ENCODE data around the gene GNE.

The GNE gene

GRCh38 chr9:36208521-36209253 lies 49.6 kb downstream of the GNE start:
- Histone ChIP-seq H3K9ac (ENCODE audit: low read length) (no peak overlapping the region), H3K27me3 (ENCODE audit: control insufficient read depth, insufficient read depth, low read length) (no peaks in the 10 kb centered on the region), H3K4me3 (ENCODE audit: low read depth, low read length) (no peak overlapping the region), H3K27ac (ENCODE audit: low read depth, low read length) (no peak overlapping the region), H3K9me3 (ENCODE audit: control insufficient read depth, insufficient read depth, low read depth, low read length) (no peaks in the 10 kb centered on the region), H3K4me1 (ENCODE audit: control insufficient read depth, insufficient read depth, low read length) (no peaks in the 10 kb centered on the region), H3K36me3 (ENCODE audit: control insufficient read depth, insufficient read depth, low read length) (peaks cover 98% of the 10 kb centered on the region)

GRCh38 chr9:36207546-36208012 lies 50.7 kb downstream of the GNE start:
- Histone ChIP-seq H3K9me3 (ENCODE audit: control insufficient read depth, insufficient read depth, low read depth, low read length) (no peaks in the 10 kb centered on the region), H3K4me1 (ENCODE audit: control insufficient read depth, insufficient read depth, low read length) (no peaks in the 10 kb centered on the region), H3K9ac (ENCODE audit: low read length) (no peak overlapping the region), H3K27ac (ENCODE audit: low read depth, low read length) (no peak overlapping the region), H3K4me3 (ENCODE audit: low read depth, low read length) (no peak overlapping the region), H3K36me3 (ENCODE audit: control insufficient read depth, insufficient read depth, low read length) (peaks cover 98% of the 10 kb centered on the region), H3K27me3 (ENCODE audit: control insufficient read depth, insufficient read depth, low read length) (no peaks in the 10 kb centered on the region)

GRCh38 chr9:36207016-36207415 lies 51.2 kb downstream of the GNE start:
- no peak overlapping the region for H3K27ac ChIP-seq (ENCODE audit: low read depth, low read length)
- no peaks in the 10 kb centered on the region for H3K9me3 ChIP-seq (ENCODE audit: control insufficient read depth, insufficient read depth, low read depth, low read length)
- H3K4me1 ChIP-seq (ENCODE audit: control insufficient read depth, insufficient read depth, low read length): no peaks in the 10 kb centered on the region
- no peaks in the 10 kb centered on the region for H3K27me3 ChIP-seq (ENCODE audit: control insufficient read depth, insufficient read depth, low read length)
- no peak overlapping the region for H3K4me3 ChIP-seq (ENCODE audit: low read depth, low read length)
- H3K9ac ChIP-seq (ENCODE audit: low read length): no peak overlapping the region
- peaks cover 98% of the 10 kb centered on the region for H3K36me3 ChIP-seq (ENCODE audit: control insufficient read depth, insufficient read depth, low read length)

GRCh38 chr9:36204906-36205547 lies 53.2 kb downstream of the GNE start:
- no peaks in the 10 kb centered on the region for H3K9me3 ChIP-seq (ENCODE audit: control insufficient read depth, insufficient read depth, low read depth, low read length)
- peaks cover 98% of the 10 kb centered on the region for H3K36me3 ChIP-seq (ENCODE audit: control insufficient read depth, insufficient read depth, low read length)
- no peak overlapping the region for H3K27ac ChIP-seq (ENCODE audit: low read depth, low read length)
- no peaks in the 10 kb centered on the region for H3K4me1 ChIP-seq (ENCODE audit: control insufficient read depth, insufficient read depth, low read length)
- H3K27me3 ChIP-seq (ENCODE audit: control insufficient read depth, insufficient read depth, low read length): no peaks in the 10 kb centered on the region
- H3K4me3 ChIP-seq (ENCODE audit: low read depth, low read length): no peak overlapping the region
- H3K9ac ChIP-seq (ENCODE audit: low read length): no peak overlapping the region

- peaks cover 44% of the 10 kb centered on the region for H3K36me3 ChIP-seq (ENCODE audit: control insufficient read depth, insufficient read depth, low read length)
- H3K4me1 ChIP-seq (ENCODE audit: control insufficient read depth, insufficient read depth, low read length): peaks cover 17% of the 10 kb centered on the region
- no peaks in the 10 kb centered on the region for H3K27me3 ChIP-seq (ENCODE audit: control insufficient read depth, insufficient read depth, low read length)
- H3K9ac ChIP-seq (ENCODE audit: low read length): no peak overlapping the region
- no peak overlapping the region for H3K27ac ChIP-seq (ENCODE audit: low read depth, low read length)
- no peaks in the 10 kb centered on the region for H3K9me3 ChIP-seq (ENCODE audit: control insufficient read depth, insufficient read depth, low read depth, low read length)
- H3K4me3 ChIP-seq (ENCODE audit: low read depth, low read length): no peak overlapping the region
These were observed 63.8 kb downstream of the GNE start for GRCh38 chr9:36194326-36195000.

GRCh38 chr9:36193023-36193422 lies 65.2 kb downstream of the GNE start:
- no peaks in the 10 kb centered on the region for H3K27me3 ChIP-seq (ENCODE audit: control insufficient read depth, insufficient read depth, low read length)
- H3K27ac ChIP-seq (ENCODE audit: low read depth, low read length): no peak overlapping the region
- H3K9me3 ChIP-seq (ENCODE audit: control insufficient read depth, insufficient read depth, low read depth, low read length): no peaks in the 10 kb centered on the region
- H3K9ac ChIP-seq (ENCODE audit: low read length): no peak overlapping the region
- H3K4me1 ChIP-seq (ENCODE audit: control insufficient read depth, insufficient read depth, low read length): peaks cover 17% of the 10 kb centered on the region
- H3K4me3 ChIP-seq (ENCODE audit: low read depth, low read length): peak overlapping the region; percentile 75
- H3K36me3 ChIP-seq (ENCODE audit: control insufficient read depth, insufficient read depth, low read length): peaks cover 35% of the 10 kb centered on the region

- H3K27ac ChIP-seq (ENCODE audit: low read depth, low read length): no peak overlapping the region
These were observed 66.1 kb downstream of the GNE start for GRCh38 chr9:36192196-36192595.

GRCh38 chr9:36191686-36192085 lies 66.6 kb downstream of the GNE start:
- H3K36me3 ChIP-seq (ENCODE audit: control insufficient read depth, insufficient read depth, low read length): peaks cover 21% of the 10 kb centered on the region
- peak overlapping the region; percentile 75 for H3K4me3 ChIP-seq (ENCODE audit: low read depth, low read length)
- H3K9ac ChIP-seq (ENCODE audit: low read length): peak overlapping the region; percentile 85
- no peaks in the 10 kb centered on the region for H3K27me3 ChIP-seq (ENCODE audit: control insufficient read depth, insufficient read depth, low read length)
- H3K27ac ChIP-seq (ENCODE audit: low read depth, low read length): peak overlapping the region; percentile 82; the same call in 1 of the 2 replicates
- peaks cover 17% of the 10 kb centered on the region for H3K4me1 ChIP-seq (ENCODE audit: control insufficient read depth, insufficient read depth, low read length)
- no peaks in the 10 kb centered on the region for H3K9me3 ChIP-seq (ENCODE audit: control insufficient read depth, insufficient read depth, low read depth, low read length)

More at GRCh38 chr9:36192196-36192595, 66.1 kb downstream of the GNE start:
- H3K27me3 ChIP-seq (ENCODE audit: control insufficient read depth, insufficient read depth, low read length): no peaks in the 10 kb centered on the region
- no peaks in the 10 kb centered on the region for H3K9me3 ChIP-seq (ENCODE audit: control insufficient read depth, insufficient read depth, low read depth, low read length)
- H3K36me3 ChIP-seq (ENCODE audit: control insufficient read depth, insufficient read depth, low read length): peaks cover 27% of the 10 kb centered on the region
- peak overlapping the region; percentile 75 for H3K4me3 ChIP-seq (ENCODE audit: low read depth, low read length)
- H3K9ac ChIP-seq (ENCODE audit: low read length): peak overlapping the region; percentile 85
- H3K4me1 ChIP-seq (ENCODE audit: control insufficient read depth, insufficient read depth, low read length): peaks cover 17% of the 10 kb centered on the region

- Histone ChIP-seq H3K27ac (ENCODE audit: low read depth, low read length) (peak overlapping the region; percentile 82), H3K4me1 (ENCODE audit: control insufficient read depth, insufficient read depth, low read length) (peaks cover 17% of the 10 kb centered on the region), H3K27me3 (ENCODE audit: control insufficient read depth, insufficient read depth, low read length) (no peaks in the 10 kb centered on the region), H3K4me3 (ENCODE audit: low read depth, low read length) (peak overlapping the region; percentile 75), H3K9ac (ENCODE audit: low read length) (peak overlapping the region; percentile 85), H3K9me3 (ENCODE audit: control insufficient read depth, insufficient read depth, low read depth, low read length) (no peaks in the 10 kb centered on the region), H3K36me3 (ENCODE audit: control insufficient read depth, insufficient read depth, low read length) (peaks cover 18% of the 10 kb centered on the region)
These were observed 67.0 kb downstream of the GNE start for GRCh38 chr9:36191290-36191645.

- Histone ChIP-seq H3K27ac (ENCODE audit: low read depth, low read length) (peak within 1 kb of the TSS; percentile 82), H3K9ac (ENCODE audit: low read length) (peak within 1 kb of the TSS; percentile 85), H3K9me3 (ENCODE audit: control insufficient read depth, insufficient read depth, low read depth, low read length) (no peaks in the 10 kb centered on the region), H3K4me1 (ENCODE audit: control insufficient read depth, insufficient read depth, low read length) (peaks cover 17% of the 10 kb centered on the region), H3K36me3 (ENCODE audit: control insufficient read depth, insufficient read depth, low read length) (peaks cover 18% of the 10 kb centered on the region), H3K4me3 (ENCODE audit: low read depth, low read length) (peak within 1 kb of the TSS; percentile 75), H3K27me3 (ENCODE audit: control insufficient read depth, insufficient read depth, low read length) (no peaks in the 10 kb centered on the region)
These were observed 67.6 kb downstream of the GNE start, which contains the start of gene CLTA for GRCh38 chr9:36190388-36191289. CLTA (plus strand) TSS chr9:36190921; CDS start chr9:36191057, 136 bp downstream.

Measured in HUES6 (cell line).